GM12873 (cell line): ENCODE data around the gene ZNF804A.

Experiments used
- CTCF ChIP-seq: IDR thresholded peaks from 2 replicates; pipeline ENCODE4 v1.5.1; 2012; ENCODE audit warnings: low read depth, mild to moderate bottlenecking, moderate library complexity, low read length, control low read depth; ENCODE audit not compliant: insufficient read depth; ENCODE audit errors: missing control alignments

Gene ZNF804A

GRCh38 chr2:184879671-184880070 lies 281.3 kb downstream of the ZNF804A start:
- TF ChIP-seq CTCF, result no peak

GRCh38 chr2:184890311-184890710 lies 292.0 kb downstream of the ZNF804A start:
- TF ChIP-seq CTCF, result no peak

- no peak for TF ChIP-seq CTCF
These were observed 306.7 kb downstream of the ZNF804A start for GRCh38 chr2:184904991-184905390.

- TF ChIP-seq CTCF, result no peak
These were observed 307.8 kb downstream of the ZNF804A start for GRCh38 chr2:184906160-184906559.

- no peak for TF ChIP-seq CTCF
These were observed 308.4 kb downstream of the ZNF804A start for GRCh38 chr2:184906709-184907108.

- TF ChIP-seq CTCF, result no peak
These were observed 310.6 kb downstream of the ZNF804A start for GRCh38 chr2:184908966-184909365.

GRCh38 chr2:184920451-184920965 lies 322.2 kb downstream of the ZNF804A start:
- no peak for TF ChIP-seq CTCF
